ENCODE results near the gene ZMYM2.

The ZMYM2 gene

GRCh38 chr13:20049558-20050473, 91.3 kb downstream of the ZMYM2 start:
- no peak for DNase-seq

GRCh38 chr13:20051366-20051765, 92.8 kb downstream of the ZMYM2 start:
- no peak for DNase-seq

GRCh38 chr13:20053016-20053415, 94.5 kb downstream of the ZMYM2 start:
- DNase-seq = no peak

- DNase-seq = no peak
These were observed 95.4 kb downstream of the ZMYM2 start for GRCh38 chr13:20053891-20054290.

- DNase-seq = no peak
These were observed 96.1 kb downstream of the ZMYM2 start for GRCh38 chr13:20054586-20054985.

GRCh38 chr13:20057214-20057613, 98.7 kb downstream of the ZMYM2 start:
- no peak for DNase-seq

- no peak for DNase-seq
These were observed 99.4 kb downstream of the ZMYM2 start for GRCh38 chr13:20057963-20058362.

GRCh38 chr13:20058476-20058875, 99.9 kb downstream of the ZMYM2 start:
- no peak for DNase-seq

- DNase-seq = no peak
These were observed 105.6 kb downstream of the ZMYM2 start for GRCh38 chr13:20064128-20064527.

- DNase-seq = no peak
These were observed 107.0 kb downstream of the ZMYM2 start for GRCh38 chr13:20065516-20065915.

- no peak for DNase-seq
These were observed 111.4 kb downstream of the ZMYM2 start for GRCh38 chr13:20069956-20070355.

GRCh38 chr13:20073775-20074174, 115.2 kb downstream of the ZMYM2 start:
- no peak for DNase-seq

- no peak for DNase-seq
These were observed 116.4 kb downstream of the ZMYM2 start for GRCh38 chr13:20074966-20075365.

GRCh38 chr13:20077086-20077485, 118.6 kb downstream of the ZMYM2 start:
- DNase-seq = no peak

GRCh38 chr13:20080377-20081164, 122.0 kb downstream of the ZMYM2 start:
- DNase-seq = no peak

- DNase-seq = peak; percentile 26
These were observed 131.8 kb downstream of the ZMYM2 start for GRCh38 chr13:20090349-20090748.

- no peak for DNase-seq
These were observed 135.4 kb downstream of the ZMYM2 start for GRCh38 chr13:20093951-20094350.

- no peak for DNase-seq
These were observed 140.8 kb downstream of the ZMYM2 start for GRCh38 chr13:20099319-20099718.

GRCh38 chr13:20101467-20102316, 143.2 kb downstream of the ZMYM2 start:
- no peak for DNase-seq

- DNase-seq = no peak
These were observed 144.1 kb downstream of the ZMYM2 start for GRCh38 chr13:20102525-20103180.

GRCh38 chr13:20105161-20105689, 146.7 kb downstream of the ZMYM2 start:
- no peak for DNase-seq

GRCh38 chr13:20106742-20107141, 148.2 kb downstream of the ZMYM2 start:
- DNase-seq = peak; percentile 27
